Activated CD4-positive, alpha-beta T cell treated with anti-CD3 and anti-CD28 coated beads for 24 hours (primary cell): Measurements from ENCODE around the gene COL19A1.
"Not testable (repeated sequence)": the region's sequence is repeated elsewhere in the genome, so short reads cannot be mapped to it uniquely, and the experiment has no call there.

Experiments used
- DNase-seq, 2 donors: peaks; one replicate each; pipeline ENCODE4 v3.0.0-alpha.2; 2020; ENCODE audit warnings: low read depth in 2 of 2

The COL19A1 gene

DNA sequence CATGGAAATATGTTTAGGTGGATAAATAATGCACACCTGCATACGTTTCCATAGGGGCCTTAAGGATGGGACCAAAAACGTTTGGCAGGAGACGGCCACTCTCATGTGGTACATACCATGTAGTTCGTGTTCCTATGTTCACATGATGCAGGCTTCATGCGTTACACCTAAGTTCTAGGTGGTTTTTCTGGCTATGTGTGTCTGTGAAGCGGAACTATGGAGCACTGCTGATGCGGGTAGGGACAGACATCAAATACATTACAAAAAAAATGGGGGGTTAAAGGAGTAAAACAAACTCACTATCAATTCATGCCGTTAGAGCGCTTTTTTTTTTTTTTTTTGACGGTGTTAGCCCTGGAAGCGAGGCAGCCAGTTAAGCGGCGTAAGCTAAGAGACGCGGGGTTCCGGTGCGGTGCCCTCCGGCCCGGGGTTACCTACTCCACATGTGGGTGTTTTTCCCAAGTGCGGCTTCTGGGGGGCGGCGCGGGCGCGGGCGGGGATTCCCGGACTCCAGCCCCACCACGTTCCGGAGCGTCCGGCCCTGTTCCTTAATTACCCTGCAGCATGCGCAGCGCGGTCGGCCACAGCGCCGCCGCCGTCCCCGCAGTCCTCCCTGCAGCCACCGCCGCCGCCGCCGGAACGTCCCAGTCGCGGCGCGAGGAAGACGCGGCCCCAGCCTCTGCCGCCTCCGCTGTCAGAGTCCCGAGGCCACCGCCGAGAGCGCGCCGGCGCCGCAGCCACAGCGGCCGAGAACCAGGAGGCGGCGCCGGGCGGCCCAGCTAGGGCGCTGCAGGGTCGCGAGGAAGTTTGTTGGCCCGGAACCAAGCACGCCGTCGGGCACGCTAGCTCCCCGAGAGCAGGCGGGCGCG is 648 bp downstream of the COL19A1 start:
- DNase-seq = peak; percentile 35 to 37

DNA sequence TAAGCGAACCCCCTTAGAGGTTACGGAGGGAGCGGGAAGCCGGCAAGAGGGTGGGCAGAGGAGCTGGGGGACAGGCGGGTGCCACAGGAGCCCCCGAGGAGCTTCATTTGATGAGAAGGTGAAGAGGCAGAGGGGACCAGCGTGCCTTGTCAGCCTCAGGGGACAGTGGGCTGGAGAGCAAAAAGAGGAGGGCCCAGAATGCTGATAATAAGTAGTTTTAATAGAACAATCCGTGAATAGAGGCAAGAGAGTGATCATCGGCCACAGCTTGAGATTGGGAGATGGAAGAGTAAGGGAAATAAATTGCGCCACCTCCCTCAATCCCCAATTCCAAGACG is 1.3 kb downstream of the COL19A1 start:
- DNase-seq = no peak

DNA sequence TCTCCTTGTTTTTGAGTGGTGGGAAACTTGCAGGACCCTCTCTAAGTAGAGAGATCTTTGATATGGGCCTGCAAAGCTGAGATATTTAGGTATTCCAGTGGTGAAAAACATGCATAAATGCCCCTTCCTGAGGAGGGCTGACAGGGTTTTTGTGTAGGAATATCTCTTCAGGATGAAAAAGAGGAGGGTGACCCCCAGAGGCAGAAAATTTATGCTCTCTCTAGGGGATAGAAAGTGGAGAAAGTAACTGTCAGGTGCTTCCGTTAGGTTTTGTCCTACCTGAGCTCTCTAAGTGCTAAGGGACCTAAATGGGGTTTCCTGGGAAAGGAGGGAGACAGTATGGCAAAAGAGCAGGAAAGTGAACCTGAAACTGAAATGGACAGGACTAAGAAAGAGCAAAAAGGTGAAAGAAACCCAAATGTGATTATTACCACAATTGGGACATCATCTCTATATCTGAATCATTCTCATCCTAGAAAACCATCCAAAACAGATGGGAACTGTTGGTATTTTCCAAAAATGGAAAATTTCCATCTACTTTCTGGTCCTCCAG is 2.0 kb downstream of the COL19A1 start:
- DNase-seq = no peak

DNA sequence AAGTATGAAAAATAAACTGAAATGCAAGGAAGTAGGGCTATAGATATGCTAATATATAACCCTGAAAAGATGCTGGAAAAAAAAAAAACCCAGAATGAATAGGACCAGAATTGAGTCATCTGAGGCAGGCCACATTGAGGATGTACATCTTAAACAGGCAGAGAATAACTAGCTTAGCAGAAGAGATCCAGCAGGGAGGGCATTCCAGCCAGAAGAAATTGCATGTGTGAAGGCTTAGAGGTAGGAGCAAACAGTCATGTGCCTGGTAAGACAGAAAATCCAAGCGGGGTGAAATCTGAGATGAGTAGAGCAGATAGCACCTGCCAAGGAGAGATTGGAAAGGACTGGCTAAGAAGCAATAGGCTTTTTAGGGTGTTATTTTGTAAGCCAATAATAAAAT is 2.6 kb downstream of the COL19A1 start:
- no peak for DNase-seq

DNA sequence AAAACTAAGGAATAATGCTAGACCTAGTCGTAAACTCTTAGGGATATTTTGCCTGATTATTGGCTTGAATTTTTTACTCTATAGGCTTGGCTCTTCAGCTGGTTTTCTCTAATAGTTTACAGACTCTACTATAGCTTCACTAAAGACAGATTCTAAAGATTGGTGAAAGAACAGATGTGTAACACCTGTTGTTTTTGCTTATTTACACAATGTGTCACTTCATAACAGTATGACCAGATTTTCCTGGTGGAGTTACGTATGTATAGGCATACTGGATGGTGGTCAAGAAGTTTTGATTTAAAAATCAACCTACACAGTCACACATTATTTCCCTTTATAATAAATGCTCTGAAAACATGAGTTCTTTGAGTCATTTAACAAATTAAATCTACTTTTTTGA is 4.8 kb downstream of the COL19A1 start:
- DNase-seq = no peak

DNA sequence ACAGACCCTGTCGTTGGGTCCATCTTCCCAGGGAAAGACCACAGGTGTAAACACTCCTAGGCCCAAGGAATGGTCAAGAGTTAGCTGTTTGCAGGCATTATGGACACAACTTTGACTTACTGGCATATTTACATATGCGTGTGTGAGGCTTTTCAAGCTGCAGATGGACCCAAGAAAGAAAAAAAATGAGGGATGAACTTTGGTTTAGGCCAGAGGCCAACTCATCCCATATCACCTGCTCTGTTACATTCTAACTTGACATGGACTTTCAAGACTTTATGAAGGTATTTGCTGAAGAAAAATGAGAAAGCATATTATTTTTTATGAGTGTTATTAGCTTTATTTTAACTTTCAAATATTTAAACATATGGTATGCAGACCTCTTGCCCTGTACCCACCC is 6.9 kb downstream of the COL19A1 start:
- DNase-seq = no peak

DNA sequence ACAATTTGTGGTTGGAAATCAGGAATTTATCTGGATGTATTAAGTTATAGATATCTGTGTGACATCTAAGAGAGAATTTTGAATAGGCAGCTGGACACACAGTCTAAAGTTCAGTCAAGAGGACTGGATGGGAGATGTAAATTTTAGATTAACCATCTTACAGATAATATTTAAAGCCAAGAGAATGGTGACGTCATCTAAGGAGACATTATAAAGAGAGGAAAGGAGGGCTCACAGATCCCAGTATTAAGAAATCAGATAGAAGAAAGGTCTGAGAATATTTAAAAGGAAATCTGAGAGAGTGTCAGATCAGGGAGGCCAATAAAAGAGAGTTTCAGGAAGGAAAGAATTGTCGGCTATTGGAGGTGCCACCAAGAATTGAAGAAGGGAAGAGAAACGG is 9.4 kb downstream of the COL19A1 start:
- no peak for DNase-seq

DNA sequence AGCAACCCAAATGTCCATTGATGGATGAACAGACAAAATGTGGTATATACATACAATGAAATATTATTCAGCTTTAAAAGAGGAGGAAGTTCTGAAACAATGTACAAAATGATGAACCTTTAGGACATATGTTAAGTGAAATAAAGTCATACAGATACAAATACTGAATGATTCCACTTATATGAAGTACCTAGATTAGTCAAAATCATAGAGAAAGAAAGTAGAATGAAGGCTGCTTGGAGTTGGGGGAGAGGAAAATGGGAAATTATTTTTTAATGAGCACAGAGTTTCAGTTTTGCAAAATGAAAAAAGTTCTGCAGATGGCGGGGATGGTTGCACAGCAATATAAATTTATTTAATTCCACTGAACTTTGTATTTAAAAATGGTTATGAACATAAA is 12.4 kb downstream of the COL19A1 start:
- DNase-seq = no peak

DNA sequence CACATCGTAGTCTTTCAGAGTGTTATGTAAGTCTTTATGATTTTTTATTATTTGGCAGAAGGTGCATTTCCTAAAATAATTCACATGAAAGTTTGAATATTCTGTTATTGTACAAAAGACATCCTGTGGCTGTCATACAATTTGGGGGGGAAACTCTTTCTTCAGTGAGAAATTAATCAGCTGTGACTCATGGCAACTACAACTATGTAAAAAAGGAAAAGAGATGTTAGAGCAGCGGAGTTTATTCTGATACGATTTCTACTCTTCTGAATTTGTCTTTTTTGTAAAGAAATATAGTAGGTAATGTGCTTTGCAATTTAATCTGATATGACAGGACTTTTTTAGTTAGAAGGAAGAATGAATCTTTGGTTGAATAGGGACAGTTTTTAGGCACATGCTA is 14.2 kb downstream of the COL19A1 start:
- DNase-seq = no peak

DNA sequence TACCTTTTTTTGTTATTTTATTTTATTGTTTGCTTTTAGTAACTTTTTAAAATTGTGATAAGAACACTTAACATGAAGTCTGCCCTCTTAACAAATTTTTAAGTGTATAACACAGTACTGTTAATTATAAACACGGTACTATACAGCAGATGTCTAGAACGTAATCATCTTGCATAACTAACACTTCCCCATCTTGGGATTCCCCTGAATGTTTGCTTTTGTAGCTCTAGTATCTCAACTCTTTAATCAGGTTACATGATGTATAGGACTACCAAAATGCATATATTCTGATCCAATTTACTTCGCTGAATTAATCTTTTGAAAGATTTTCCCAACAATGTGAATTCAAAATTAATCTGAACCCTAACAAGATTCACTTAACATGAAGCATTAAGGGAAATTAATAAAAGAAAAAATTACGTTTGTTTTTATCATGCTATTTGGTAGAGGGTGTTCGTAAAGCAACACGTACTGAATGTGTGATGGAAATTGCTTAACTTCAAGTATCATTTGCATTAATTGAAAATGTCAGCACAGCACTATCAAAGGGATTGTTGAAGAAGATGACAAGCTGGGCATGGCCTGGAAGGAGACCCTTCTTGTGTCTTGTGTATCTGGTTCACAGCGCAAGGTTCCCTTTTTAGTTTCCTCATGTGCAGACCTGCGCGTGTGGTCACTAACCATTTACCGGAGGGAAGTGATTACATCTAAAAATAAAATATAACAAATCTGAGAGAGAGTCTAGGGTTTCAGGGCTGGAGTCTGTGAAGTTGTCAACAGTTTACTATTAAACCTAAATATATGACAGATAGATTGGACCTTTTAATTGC is 15.2 kb downstream of the COL19A1 start:
- no peak for DNase-seq

DNA sequence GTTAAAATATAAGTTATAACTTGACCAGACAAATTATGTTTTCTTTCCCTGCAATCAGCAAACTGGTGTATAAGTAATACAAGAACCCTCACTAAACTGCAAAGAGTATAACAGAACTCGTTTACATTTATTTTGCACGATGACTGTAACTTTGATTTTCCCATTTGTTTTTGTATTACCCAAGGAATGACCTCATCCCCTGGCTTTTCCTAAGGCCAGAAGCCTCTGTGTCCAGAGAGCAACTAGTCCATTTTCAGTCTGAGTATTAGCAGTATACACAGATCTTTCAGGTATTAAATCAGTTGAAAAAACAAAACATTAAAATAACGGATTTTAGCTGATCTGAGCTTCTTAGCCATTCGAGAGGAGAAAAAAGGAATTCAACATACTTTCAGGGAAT is 17.2 kb downstream of the COL19A1 start:
- no peak for DNase-seq

DNA sequence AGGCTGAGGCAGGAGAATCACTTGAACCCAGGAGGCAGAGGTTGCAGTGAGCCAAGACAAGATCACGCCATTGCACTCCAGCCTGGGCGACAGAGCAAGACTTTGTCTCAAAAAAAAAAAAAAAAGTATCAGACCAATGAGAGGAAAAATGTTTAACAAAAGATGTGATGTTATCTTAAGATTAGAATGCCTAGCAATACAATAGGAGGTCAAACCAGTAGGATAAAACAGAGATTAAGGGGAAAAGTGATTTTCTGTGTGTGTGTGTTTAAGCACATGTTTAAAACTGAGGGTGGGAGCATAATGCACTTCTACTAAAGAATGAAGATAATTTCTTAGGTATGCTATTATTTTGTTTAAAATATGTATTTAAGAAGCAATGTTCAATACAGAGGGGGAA is 17.9 kb downstream of the COL19A1 start:
- no peak for DNase-seq

DNA sequence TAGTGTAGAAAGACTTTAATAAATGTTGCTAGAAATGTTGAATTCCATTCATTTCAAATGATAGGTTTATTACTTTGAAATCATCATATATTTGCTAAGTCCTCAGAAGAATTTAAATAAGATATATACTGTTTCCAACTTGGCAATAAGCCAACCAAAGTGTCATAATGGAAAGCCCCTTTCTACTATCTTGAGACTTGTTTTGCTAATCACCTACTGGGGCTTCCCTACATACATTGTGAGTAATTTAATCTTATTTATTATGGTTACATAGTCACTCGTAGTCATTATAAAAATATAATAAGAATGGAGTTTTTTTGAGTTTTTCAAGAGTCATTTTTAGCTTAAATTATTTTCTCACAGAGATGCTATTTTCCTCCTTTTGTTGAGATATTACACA is 20.7 kb downstream of the COL19A1 start:
- DNase-seq = no peak

DNA sequence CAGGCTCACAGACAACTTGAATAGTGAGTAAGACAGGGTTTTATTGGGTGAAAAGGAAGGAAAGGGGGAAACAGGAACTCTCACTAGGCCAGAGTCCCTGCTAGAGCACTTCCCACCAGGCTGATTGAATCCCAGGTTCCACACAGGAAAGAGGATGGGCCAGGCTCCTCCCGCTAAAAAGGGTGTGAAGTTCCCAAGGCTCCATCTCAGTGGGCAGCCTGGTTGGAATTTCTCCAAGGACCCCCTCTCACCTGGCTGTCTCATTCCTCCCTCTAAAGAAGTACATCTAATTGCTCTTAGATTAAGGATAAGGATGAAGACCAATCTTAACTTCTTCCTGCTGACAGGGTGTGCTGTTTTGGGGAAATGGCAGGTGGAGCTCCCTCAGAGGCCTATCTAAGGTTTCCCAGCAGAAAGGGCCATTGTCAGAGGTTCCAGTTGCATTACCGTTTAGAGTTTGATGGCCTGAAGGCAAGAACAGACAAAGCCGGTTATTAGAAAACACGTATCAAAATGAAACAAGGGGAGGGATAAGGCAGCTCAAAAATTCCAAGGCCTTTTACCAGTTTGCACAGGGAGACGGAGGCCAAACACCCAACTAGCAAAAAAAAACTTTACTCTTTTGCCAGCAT is 21.5 kb downstream of the COL19A1 start:
- no peak for DNase-seq

DNA sequence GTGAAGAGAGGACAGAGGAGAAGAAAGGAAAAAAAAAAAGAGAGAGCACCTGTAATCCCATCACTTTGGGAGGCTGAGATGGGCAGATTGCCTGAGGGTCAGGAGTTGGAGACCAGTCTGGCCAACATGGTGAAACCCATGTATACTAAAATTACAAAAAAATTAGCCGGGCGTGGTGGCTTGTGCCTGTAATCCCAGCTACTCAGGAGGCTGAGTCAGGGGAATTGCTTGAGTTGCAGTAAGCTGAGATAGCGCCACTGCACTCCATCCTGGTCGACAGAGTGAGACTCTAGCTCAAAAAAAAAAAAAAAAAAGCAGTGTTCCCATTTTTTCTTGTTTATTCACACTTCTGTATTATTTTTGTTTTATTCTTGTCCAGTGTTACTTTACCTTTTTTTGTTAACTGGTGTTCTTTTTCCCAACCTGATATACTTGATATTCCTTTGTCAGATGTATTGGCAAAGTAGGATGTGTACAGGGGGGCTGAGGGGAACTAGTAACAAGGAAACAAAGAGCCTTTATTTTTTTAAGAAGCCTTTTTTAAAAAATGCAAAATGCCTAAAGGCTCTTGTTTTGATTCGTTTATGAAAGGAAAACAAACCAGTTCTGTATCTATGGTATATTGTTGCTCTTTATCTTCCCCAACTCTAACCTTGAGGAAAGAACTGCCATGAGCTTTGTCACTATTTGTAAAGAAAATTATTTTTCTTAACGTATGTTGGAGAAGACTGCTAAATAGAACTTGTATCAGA is 22.3 kb downstream of the COL19A1 start:
- DNase-seq = no peak

DNA sequence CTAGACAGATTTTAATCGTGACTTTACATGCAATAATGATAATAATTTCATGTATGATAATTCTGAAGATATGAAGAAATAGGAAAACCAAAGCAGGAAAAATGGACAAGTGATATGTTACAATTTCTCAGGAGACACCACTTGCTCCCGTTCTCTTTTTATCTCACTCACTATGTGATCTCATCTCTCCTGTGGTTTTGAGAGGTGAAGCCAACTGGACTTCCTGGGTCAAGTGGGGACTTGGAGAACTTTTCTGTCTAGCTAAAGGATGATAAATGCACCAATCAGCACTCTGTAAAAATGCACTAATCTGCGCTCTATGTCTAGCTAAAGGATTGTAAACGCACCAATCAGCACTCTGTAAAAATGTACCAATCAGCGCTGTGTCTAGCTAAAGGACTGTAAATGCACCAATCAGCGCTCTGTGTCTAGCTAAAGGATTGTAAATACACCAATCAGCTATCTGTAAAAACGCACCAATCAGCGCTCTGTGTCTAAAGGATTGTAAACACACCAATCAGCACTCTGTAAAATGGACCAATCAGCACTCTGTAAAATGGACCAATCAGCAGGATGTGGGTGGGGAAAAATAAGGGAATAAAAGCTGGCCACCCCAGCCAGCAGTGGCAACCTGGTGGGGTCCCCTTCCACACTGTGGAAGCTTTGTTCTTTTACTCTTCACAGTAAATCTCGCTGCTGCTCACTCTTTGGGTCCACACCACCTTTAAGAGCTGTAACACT is 23.0 kb downstream of the COL19A1 start:
- not testable (repeated sequence) for DNase-seq

DNA sequence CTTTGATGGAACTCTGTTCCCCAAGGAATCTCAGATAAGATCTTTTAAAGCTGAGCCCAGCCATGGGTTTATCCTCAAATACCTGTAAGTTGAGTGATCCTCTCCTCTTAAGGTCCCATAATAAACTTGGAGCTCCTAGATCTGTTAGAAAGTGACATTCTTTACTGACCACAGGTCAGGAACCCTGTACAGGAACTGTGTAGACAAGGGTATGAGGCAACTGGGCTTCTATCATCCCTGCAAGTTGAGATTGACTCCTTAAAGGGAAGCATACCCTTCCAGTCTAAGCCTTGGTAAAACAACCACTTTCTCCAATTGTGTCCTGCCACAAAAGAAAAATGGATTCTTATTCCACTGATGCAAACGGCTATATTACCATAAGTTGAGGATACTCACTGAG is 26.2 kb downstream of the COL19A1 start:
- DNase-seq = not testable (repeated sequence)

DNA sequence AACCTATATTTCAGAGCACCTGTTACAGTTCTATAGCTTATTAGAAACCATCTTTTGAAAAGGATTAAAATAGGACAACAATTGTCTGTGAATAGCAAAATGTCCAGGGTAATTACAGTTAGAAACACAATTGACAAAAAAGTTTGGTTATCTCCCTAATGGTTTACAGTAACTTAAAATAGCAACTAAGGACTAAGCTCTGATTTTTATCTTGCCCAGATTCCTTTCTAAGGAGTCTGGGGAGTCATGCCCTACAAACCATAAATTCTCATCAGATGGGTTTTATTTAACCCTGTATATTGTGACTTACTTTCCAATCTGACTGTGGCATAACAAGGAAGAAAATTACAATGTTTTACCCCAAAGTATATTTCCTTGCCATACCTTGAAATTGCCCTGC is 26.9 kb downstream of the COL19A1 start:
- DNase-seq = not testable (repeated sequence)

DNA sequence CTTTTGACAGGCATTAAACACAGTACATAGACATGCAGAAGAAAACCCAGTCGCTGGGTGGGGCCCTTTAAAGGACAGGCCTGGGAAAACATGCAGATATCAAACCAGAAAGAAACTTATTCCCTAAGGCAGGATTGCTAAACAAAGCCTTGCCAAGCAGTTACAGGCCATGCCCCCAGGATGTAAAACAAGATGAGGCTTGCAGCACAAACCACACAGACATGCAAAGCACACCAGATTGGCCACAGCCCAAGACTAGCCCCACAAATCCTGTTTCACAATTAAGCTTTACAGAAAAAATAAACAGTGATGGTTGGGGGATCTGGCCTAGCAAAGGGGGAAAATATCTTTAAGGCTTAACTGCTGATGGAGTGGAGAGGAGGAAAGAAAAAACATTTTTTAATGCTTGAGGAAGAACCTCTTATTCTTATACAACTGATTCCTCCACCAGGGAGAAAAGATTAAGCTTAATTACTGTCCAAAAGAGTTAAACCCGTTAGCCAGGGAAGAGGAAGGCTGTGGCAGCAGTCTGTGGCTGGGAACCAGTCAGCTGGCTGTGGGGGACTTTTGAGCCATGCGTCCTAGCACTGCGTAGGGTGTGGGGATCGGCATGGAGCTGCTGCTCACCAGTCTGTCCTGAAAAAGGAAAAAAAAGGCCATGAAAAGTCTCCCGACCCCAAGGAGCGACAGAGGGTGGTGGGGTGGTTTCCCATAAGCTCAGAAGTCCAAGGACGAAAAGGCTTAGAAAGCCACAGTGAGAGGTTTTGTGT is 28.4 kb downstream of the COL19A1 start:
- DNase-seq = no peak

DNA sequence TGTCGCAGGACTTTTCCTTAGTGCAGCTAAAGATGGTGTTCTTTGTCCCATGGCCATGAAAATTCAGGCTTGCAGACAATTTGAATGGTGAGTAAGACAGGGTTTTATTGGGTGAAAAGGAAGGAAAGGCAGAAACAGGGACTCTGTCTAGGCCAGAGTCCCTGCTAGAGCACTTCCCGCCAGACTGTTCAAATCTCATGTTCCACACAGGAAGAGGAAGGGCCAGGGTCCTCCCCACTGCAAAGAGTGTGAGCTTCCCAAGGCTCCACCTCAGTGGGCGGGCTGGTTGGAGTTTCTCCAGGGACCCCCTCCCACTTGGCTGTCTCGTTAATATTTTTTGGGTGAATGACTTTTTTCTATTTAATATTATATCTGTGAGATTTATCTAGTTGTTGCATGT is 29.0 kb downstream of the COL19A1 start:
- DNase-seq = no peak
